Kidney (tissue), 14 donors: ENCODE results near the gene SLC27A1. TPM values are rescaled to one million over a fixed set of nuclear protein-coding genes. Genes with fewer than 3 reads are reported as not detected.

Experiments used
- DNase-seq, 5 donors: peaks; one replicate each; pipeline ENCODE4 v3.0.0-alpha.2; 2013 to 2020
- FAIRE-seq: peaks from 2 replicates; lab custom pipeline; 2012; peaks lifted over from hg19 to GRCh38; lab: Jason Lieb, UNC
- H3K27ac ChIP-seq, 2 donors: one replicate each; pipeline ENCODE4 v1.7.0; 2013; ENCODE audit warnings: low read depth in 2 of 2, low read length in 2 of 2, inconsistent platforms in 1 of 2
- H3K27me3 ChIP-seq: one replicate; pipeline ENCODE4 v1.7.1; 2013; ENCODE audit warnings: low read length, inconsistent platforms; ENCODE audit not compliant: control insufficient read depth, insufficient read depth
- H3K36me3 ChIP-seq, 3 donors: one replicate each; pipeline versions ENCODE4 v1.7.0 to v1.7.1; 2013; ENCODE audit warnings: low read length in 3 of 3, control low read depth in 1 of 3, inconsistent platforms in 1 of 3; ENCODE audit not compliant: insufficient read depth in 3 of 3, control insufficient read depth in 2 of 3
- H3K4me1 ChIP-seq, 3 donors: one replicate each; pipeline versions ENCODE4 v1.7.0 to v1.7.1; 2013; ENCODE audit warnings: low read length in 3 of 3, inconsistent platforms in 1 of 3, low read depth in 1 of 3; ENCODE audit not compliant: control insufficient read depth in 2 of 3, insufficient read depth in 2 of 3
- H3K4me3 ChIP-seq, 3 donors: one replicate each; pipeline versions ENCODE4 v1.7.0 to v1.8.1; 2013; ENCODE audit warnings: low read length in 3 of 3, control low read depth in 1 of 3, inconsistent platforms in 1 of 3
- H3K9ac ChIP-seq, 3 donors: one replicate each; pipeline versions ENCODE4 v1.7.0 to v1.7.1; 2013; ENCODE audit warnings: low read length in 3 of 3, control low read depth in 1 of 3, inconsistent platforms in 1 of 3
- H3K9me3 ChIP-seq, 3 donors: one replicate each; pipeline versions ENCODE4 v1.7.0 to v1.7.1; 2013; ENCODE audit warnings: low read length in 3 of 3, control low read depth in 1 of 3, inconsistent platforms in 1 of 3; ENCODE audit not compliant: control insufficient read depth in 2 of 3, insufficient read depth in 1 of 3
- CTCF ChIP-seq: IDR thresholded peaks from 3 replicates; pipeline ENCODE4 v1.5.1; 2012; ENCODE audit warnings: mild to moderate bottlenecking, moderate library complexity, borderline replicate concordance; ENCODE audit not compliant: insufficient read depth; ENCODE audit errors: extremely low read depth
- intact Hi-C: fragments of 100-400 bp; cut with DNase I; formaldehyde crosslinking; loops from one replicate; pipeline ENCODE4 v1.11.1; 2022
- polyA plus RNA-seq: library from polyadenylated mRNA; stranded (reverse); fragments of 350-450 nt; fragmentation: Illumina TruSeq; extraction: RNeasy Lipid Tissue Mini Kit (QIAGEN cat#74804); gene quantifications from one replicate; pipeline ENCODE4 v1.2.3, GENCODE V29; 2014; ENCODE audit warnings: low read depth, low replicate concordance; ENCODE audit not compliant: insufficient read depth
- total RNA-seq: library from RNA; stranded (reverse); fragmentation: NEBNext Ultra II Directional; extraction: Animal tissue kit (Norgen Biotek cat#: 25700); gene quantifications from one replicate; pipeline ENCODE4 v1.2.1, GENCODE V29; 2021
- donor health status: control.
- donor health status: control.
- donor health status: control.
- donor health status: control.
- donor health status: control.
- donor health status: DM: yes; HTN: yes; CAD: no.
- donor health status: Normal renal cell carcinoma (clear cell type).

Gene SLC27A1
- total and polyA plus RNA-seq, 2 donors from 2014 or later: 16.9 to 21.9 TPM

- H3K4me1 ChIP-seq: peaks cover 0 to 4% (median 0%) of the 10 kb centered on the region in 3 donors
- DNase-seq: peak; percentile 63 to 75 (median 70)
- no peaks in the 10 kb centered on the region for H3K9me3 ChIP-seq
- intact Hi-C loops: no loop called here
- no peak overlapping the region for H3K4me3 ChIP-seq
- no peak for TF ChIP-seq CTCF
- no peak for FAIRE-seq
- no peaks in the 10 kb centered on the region for H3K36me3 ChIP-seq
- no peak overlapping the region for H3K27ac ChIP-seq
- no peak overlapping the region for H3K9ac ChIP-seq
- H3K27me3 ChIP-seq: peaks cover 10% of the 10 kb centered on the region
Measured at GRCh38 chr19:17455308-17456123, 14.8 kb upstream of the SLC27A1 start.

- H3K27me3 ChIP-seq: peaks cover 10% of the 10 kb centered on the region
- no peak for TF ChIP-seq CTCF
- no peaks in the 10 kb centered on the region for H3K9me3 ChIP-seq
- peaks cover 0 to 4% (median 0%) of the 10 kb centered on the region in 3 donors for H3K4me1 ChIP-seq
- H3K27ac ChIP-seq: no peak overlapping the region
- H3K36me3 ChIP-seq: no peaks in the 10 kb centered on the region
- H3K4me3 ChIP-seq: no peak overlapping the region
- H3K9ac ChIP-seq: no peak overlapping the region
- FAIRE-seq: no peak
- DNase-seq: no peak
- intact Hi-C loops: no loop called here
Measured at GRCh38 chr19:17456127-17456526, 14.2 kb upstream of the SLC27A1 start.

- H3K4me3 ChIP-seq: no peak overlapping the region
- H3K27ac ChIP-seq: no peak overlapping the region
- peaks cover 10% of the 10 kb centered on the region for H3K27me3 ChIP-seq
- DNase-seq (peak in 3 of 5 donors; percentile 49 to 69 (median 52)), FAIRE-seq (no peak)
- no peaks in the 10 kb centered on the region for H3K9me3 ChIP-seq
- H3K36me3 ChIP-seq: no peaks in the 10 kb centered on the region
- no peak for TF ChIP-seq CTCF
- intact Hi-C loops: no loop called here
- no peak overlapping the region for H3K9ac ChIP-seq
- peaks cover 0 to 4% (median 0%) of the 10 kb centered on the region in 3 donors for H3K4me1 ChIP-seq
Measured at GRCh38 chr19:17457616-17458015, 12.7 kb upstream of the SLC27A1 start.
